A549 (cell line): Measurements from ENCODE around the gene CDR2. TPM values are rescaled to one million over a fixed set of nuclear protein-coding genes. Genes with fewer than 3 reads are reported as not detected.

Experiments used
- ATAC-seq, 2 experiments: fragments of 200-7000 bp in 1 of 2; fragments of >200 bp in 1 of 2; cut with Nextera tagmentation in 1 of 2; cut with Tn5 transposase in 1 of 2; 3 replicates each; pipeline versions ENCODE4 v1.8.0 to v1.9.1; 2018 to 2020; ENCODE audit warnings: mild to moderate bottlenecking in 1 of 2, moderate library complexity in 1 of 2
- CTCF ChIA-PET: fragments of 300-600 bp; sonication (Branson Sonifier 250); formaldehyde crosslinking; extraction: SDS; loops from one replicate; lab custom pipeline; 2021; ENCODE audit warnings: antibody characterized with exemption, inconsistent platforms; lab: Yijun Ruan, JAX
- POLR2A ChIA-PET: fragments of 350-600 bp; formaldehyde crosslinking; extraction: SDS; loops from one replicate; lab custom pipeline; 2021; ENCODE audit warnings: antibody characterized with exemption, inconsistent platforms; lab: Yijun Ruan, JAX
- DNase-seq, 2 experiments: peaks; one replicate each; pipeline versions ENCODE4 v3.0.0 to v3.0.0-alpha.2; 2011 to 2016; ENCODE audit warnings: low read depth in 1 of 2, low spot score in 1 of 2
- FAIRE-seq: peaks from 2 replicates; lab custom pipeline; 2011; peaks lifted over from hg19 to GRCh38; lab: Jason Lieb, UNC
- H3K27ac ChIP-seq, 2 experiments: fragments of >200 bp; sonication (Bioruptor Twin); formaldehyde crosslinking; 3 replicates each; pipeline ENCODE4 v1.5.1; 2016 to 2017
- H3K4me1 ChIP-seq: fragments of >200 bp; sonication (Bioruptor Twin); formaldehyde crosslinking; 3 replicates; pipeline ENCODE4 v1.6.1; 2016
- H3K4me2 ChIP-seq: fragments of >200 bp; sonication (Bioruptor Twin); formaldehyde crosslinking; 3 replicates; pipeline ENCODE4 v1.6.1; 2016
- H3K4me3 ChIP-seq: fragments of >200 bp; sonication (Bioruptor Twin); formaldehyde crosslinking; 3 replicates; pipeline ENCODE4 v1.5.1; 2016
- H3K9me3 ChIP-seq: fragments of >200 bp; sonication (Bioruptor Twin); formaldehyde crosslinking; 3 replicates; pipeline ENCODE4 v1.6.1; 2016
- BHLHE40 ChIP-seq: IDR thresholded peaks from 2 replicates; pipeline ENCODE4 v1.6.1; 2012; ENCODE audit warnings: low read depth, low read length, inconsistent platforms
- CBX8 ChIP-seq: fragments of 200-600 bp; sonication (generic); IDR thresholded peaks from 2 replicates; pipeline ENCODE4 v1.6.1; 2016
- CEBPB ChIP-seq, 2 experiments: fragments of >200 bp in 1 of 2; sonication (Bioruptor Twin) in 1 of 2; formaldehyde crosslinking in 1 of 2; IDR thresholded peaks; 2 replicates each; pipeline ENCODE4 v1.6.1; 2012 to 2016
- EHF ChIP-seq: fragments of 250-450 bp; sonication (Bioruptor Pico); IDR thresholded peaks from 2 replicates; pipeline ENCODE4 v1.5.0; 2020; ENCODE audit warnings: mild to moderate bottlenecking
- EHMT2 ChIP-seq: fragments of 200-600 bp; sonication (generic); IDR thresholded peaks from 2 replicates; pipeline ENCODE4 v1.6.1; 2016; ENCODE audit warnings: antibody characterized with exemption, low read depth, mild to moderate bottlenecking, moderate library complexity
- FOXS1 ChIP-seq: fragments of 250-450 bp; sonication (Bioruptor Pico); IDR thresholded peaks from 2 replicates; pipeline ENCODE4 v1.5.0; 2020; ENCODE audit warnings: mild to moderate bottlenecking, moderate library complexity
- HEYL ChIP-seq: fragments of 250-450 bp; sonication (Bioruptor Pico); IDR thresholded peaks from 2 replicates; pipeline ENCODE4 v1.8.0; 2021; ENCODE audit warnings: mild to moderate bottlenecking, moderate library complexity
- HOXA7 ChIP-seq: fragments of 250-450 bp; sonication (Bioruptor Pico); IDR thresholded peaks from 2 replicates; pipeline ENCODE4 v1.5.0; 2020; ENCODE audit warnings: mild to moderate bottlenecking, moderate library complexity
- HOXB13 ChIP-seq: fragments of 250-450 bp; sonication (Bioruptor Pico); IDR thresholded peaks from 2 replicates; pipeline ENCODE4 v1.5.0; 2020; ENCODE audit warnings: low read depth, mild to moderate bottlenecking, moderate library complexity
- HOXB5 ChIP-seq: fragments of 250-450 bp; sonication (Bioruptor Pico); IDR thresholded peaks from 2 replicates; pipeline ENCODE4 v1.5.0; 2020; ENCODE audit warnings: mild to moderate bottlenecking, moderate library complexity
- JUN ChIP-seq, 2 experiments: fragments of >200 bp; sonication (Bioruptor Twin); formaldehyde crosslinking; IDR thresholded peaks; 2 replicates in 1 of 2; 3 replicates in 1 of 2; pipeline ENCODE4 v1.6.1; 2016 to 2017
- KDM1A ChIP-seq: fragments of 200-600 bp; sonication (generic); IDR thresholded peaks from 2 replicates; pipeline ENCODE4 v1.6.1; 2016; ENCODE audit warnings: low read depth, mild to moderate bottlenecking
- KDM5A ChIP-seq: fragments of 200-600 bp; sonication (generic); IDR thresholded peaks from 2 replicates; pipeline ENCODE4 v1.6.1; 2016; ENCODE audit warnings: antibody characterized with exemption, mild to moderate bottlenecking
- MAFK ChIP-seq: fragments of 450-650 bp; IDR thresholded peaks from 2 replicates; pipeline ENCODE4 v1.6.1; 2014; ENCODE audit not compliant: partially characterized antibody
- MYC ChIP-seq: IDR thresholded peaks from 2 replicates; pipeline ENCODE4 v1.6.1; 2012; ENCODE audit warnings: mild to moderate bottlenecking, inconsistent platforms, low read length, improper control_type of control experiment, borderline replicate concordance
- NPAS2 ChIP-seq: fragments of 250-450 bp; sonication (Bioruptor Pico); IDR thresholded peaks from 2 replicates; pipeline ENCODE4 v1.8.0; 2022; ENCODE audit warnings: mild to moderate bottlenecking, moderate library complexity, borderline replicate concordance
- PBX3 ChIP-seq: IDR thresholded peaks from 2 replicates; pipeline ENCODE4 v1.6.1; 2012
- PHF8 ChIP-seq: fragments of 200-600 bp; sonication (generic); IDR thresholded peaks from 2 replicates; pipeline ENCODE4 v1.6.1; 2016; ENCODE audit warnings: low read depth, mild to moderate bottlenecking, antibody characterized with exemption, moderate library complexity, borderline replicate concordance
- POLR2AphosphoS2 ChIP-seq: conservative IDR thresholded peaks from 2 replicates; pipeline ENCODE4 v1.6.1; 2012; ENCODE audit warnings: low read length, improper control_type of control experiment, inconsistent platforms
- RARB ChIP-seq: fragments of 250-450 bp; sonication (Bioruptor Pico); IDR thresholded peaks from 2 replicates; pipeline ENCODE4 v1.8.0; 2021; ENCODE audit warnings: mild to moderate bottlenecking, moderate library complexity
- RCOR1 ChIP-seq: fragments of 150-350 bp; IDR thresholded peaks from 2 replicates; pipeline ENCODE4 v1.6.1; 2014; ENCODE audit warnings: antibody characterized with exemption, low read length, low read depth
- RFX5 ChIP-seq: fragments of 450-650 bp; IDR thresholded peaks from 2 replicates; pipeline ENCODE4 v1.7.1; 2014; ENCODE audit warnings: antibody characterized with exemption, mild to moderate bottlenecking, moderate library complexity
- RNF2 ChIP-seq: fragments of 200-600 bp; sonication (generic); IDR thresholded peaks from 2 replicates; pipeline ENCODE4 v1.6.1; 2016; ENCODE audit warnings: low read depth, mild to moderate bottlenecking, antibody characterized with exemption, moderate library complexity, borderline replicate concordance
- ZFP36 ChIP-seq: fragments of 450-650 bp; IDR thresholded peaks from 2 replicates; pipeline ENCODE4 v1.6.1; 2014; ENCODE audit warnings: borderline replicate concordance; ENCODE audit not compliant: partially characterized antibody
- ZSCAN20 ChIP-seq: fragments of 250-450 bp; sonication (Bioruptor Pico); IDR thresholded peaks from 2 replicates; pipeline ENCODE4 v1.8.0; 2022; ENCODE audit warnings: mild to moderate bottlenecking, moderate library complexity
- whole genome bisulfite sequencing: methylation state at CpG from one replicate; pipeline ENCODE4 v1.1.6; 2017; ENCODE audit errors: missing lambda C conversion rate; 5-methylcytosine and 5-hydroxymethylcytosine counted together
- polyA plus RNA-seq, 4 experiments: library from polyadenylated mRNA; depleted of rRNA in 3 of 4; stranded (reverse); fragments of >200 nt; fragmentation: RNase III in 1 of 4; extraction: RNeasy Plus Mini Kit Qiagen cat#74134 plus additional on column Dnase treatment in 1 of 4; gene quantifications; 2 replicates in 3 of 4; 3 replicates in 1 of 4; pipeline ENCODE4 v1.2.3, GENCODE V29; 2011 to 2017
- TF ChIP-seq, protein P1 (sequence below): IDR thresholded peaks from 2 replicates; pipeline ENCODE4 v1.6.1; 2012; ENCODE audit warnings: low read depth, borderline replicate concordance
- TF ChIP-seq, protein P2 (sequence below): IDR thresholded peaks from 2 replicates; pipeline ENCODE4 v1.6.1; 2012
- TF ChIP-seq, protein P3 (sequence below): fragments of 200-600 bp; sonication (generic); IDR thresholded peaks from 2 replicates; pipeline ENCODE4 v1.6.1; 2016; ENCODE audit warnings: antibody characterized with exemption, mild to moderate bottlenecking, moderate library complexity

CDR2 gene
- polyA plus RNA-seq, 2 of the 4 experiments (the other 2 are of a cell fraction) = 29.3 to 44.3 TPM

GRCh38 chr16:22327446-22327775 lies 47.0 kb downstream of the CDR2 start:
- no peak overlapping the region for H3K4me3 ChIP-seq
- H3K4me2 ChIP-seq = no peak overlapping the region
- no peak overlapping the region for H3K27ac ChIP-seq
- no peaks in the 10 kb centered on the region for H3K9me3 ChIP-seq
- ChIA-PET POLR2A (no interaction called here), CTCF (interaction anchor here (1.5 to 4.2 kb wide), 2 partner anchors 9 to 1170 kb away, joined by 3 to 14 read pairs; no protein-coding TSS in a partner anchor)
- no peak for ATAC-seq
- TF ChIP-seq HOXA7 (CRISPR knock-in tag) (no peak), RNF2 (no peak), RARB (CRISPR knock-in tag) (no peak)
- no peaks in the 10 kb centered on the region for H3K4me1 ChIP-seq
- no peak for FAIRE-seq
- DNase-seq = no peak
- WGBS = 93% methylated on average over 6 of the region's 6 CpGs

DNA sequence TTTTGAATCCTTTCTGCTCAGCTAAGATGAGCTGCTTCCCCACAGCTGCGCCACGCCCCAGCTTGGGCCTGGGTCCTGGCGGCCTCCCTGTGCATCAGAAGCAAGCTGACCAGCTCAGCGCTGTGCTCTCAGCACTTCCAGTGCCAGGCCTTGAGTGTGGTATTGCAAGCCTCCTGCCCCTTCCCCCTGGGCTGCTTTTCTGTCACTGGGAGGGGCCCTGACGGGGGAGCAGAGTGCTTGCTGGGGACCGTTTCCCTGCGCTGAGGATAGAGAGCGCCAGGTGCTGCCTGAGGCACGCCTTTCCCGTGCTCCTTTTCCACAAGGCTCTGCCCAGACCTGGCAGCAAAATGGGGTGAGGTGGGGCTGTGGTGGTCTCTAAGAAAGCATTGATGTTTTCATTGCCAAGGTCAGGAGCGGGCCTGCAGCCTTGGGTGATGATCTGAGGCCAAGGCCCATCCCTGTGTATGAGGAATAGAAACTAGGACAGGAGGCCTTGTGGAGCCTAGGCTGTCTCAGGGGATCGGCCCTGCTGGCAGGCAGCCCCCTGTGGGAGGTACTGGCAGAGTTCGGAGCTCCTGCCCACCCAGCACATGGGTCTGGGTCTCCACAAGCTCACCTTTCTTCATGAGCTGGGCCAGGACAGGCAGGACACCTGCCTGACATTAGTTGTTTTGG lies 47.5 kb downstream of the CDR2 start:
- WGBS = 93% methylated on average over 10 of the region's 13 CpGs
- Histone ChIP-seq H3K4me1 (no peaks in the 10 kb centered on the region), H3K27ac (no peak overlapping the region), H3K4me3 (no peak overlapping the region), H3K4me2 (no peak overlapping the region), H3K9me3 (no peaks in the 10 kb centered on the region)
- TF ChIP-seq NPAS2 (CRISPR knock-in tag) = no peak
- TF ChIP-seq RFX5 = no peak
- no peak for TF ChIP-seq HOXA7 (CRISPR knock-in tag)
- TF ChIP-seq, protein P1, sequence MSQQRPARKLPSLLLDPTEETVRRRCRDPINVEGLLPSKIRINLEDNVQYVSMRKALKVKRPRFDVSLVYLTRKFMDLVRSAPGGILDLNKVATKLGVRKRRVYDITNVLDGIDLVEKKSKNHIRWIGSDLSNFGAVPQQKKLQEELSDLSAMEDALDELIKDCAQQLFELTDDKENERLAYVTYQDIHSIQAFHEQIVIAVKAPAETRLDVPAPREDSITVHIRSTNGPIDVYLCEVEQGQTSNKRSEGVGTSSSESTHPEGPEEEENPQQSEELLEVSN = no peak
- no peak for TF ChIP-seq PHF8
- no peak for TF ChIP-seq EHMT2
- TF ChIP-seq CEBPB (IDR thresholded peaks at IDR 0.05) = no peak
- no peak for TF ChIP-seq HOXB13
- TF ChIP-seq MYC = no peak
- ATAC-seq = no peak
- CTCF ChIA-PET = interaction anchor here (1.5 to 9.8 kb wide), 3 partner anchors 8 to 1170 kb away, joined by 3 to 160 read pairs (median 14); partner anchors contain the start of gene POLR3E
- POLR2A ChIA-PET = no interaction called here
- no peak for FAIRE-seq
- DNase-seq = no peak

- H3K9me3 ChIP-seq = no peaks in the 10 kb centered on the region
- TF ChIP-seq RNF2 (no peak), HOXA7 (CRISPR knock-in tag) (no peak), ZSCAN20 (CRISPR knock-in tag) (no peak), BHLHE40 (no peak), ZFP36 (no peak), HOXB13 (no peak), EHF (no peak), KDM1A (no peak), KDM5A (no peak), FOXS1 (CRISPR knock-in tag) (no peak), CBX8 (no peak), RCOR1 (no peak), JUN (IDR thresholded peaks at IDR 0.05) (no peak), POLR2AphosphoS2 (no peak), PBX3 (no peak), HEYL (CRISPR knock-in tag) (no peak), HOXB5 (CRISPR knock-in tag) (no peak), MAFK (no peak)
- TF ChIP-seq, protein P2, sequence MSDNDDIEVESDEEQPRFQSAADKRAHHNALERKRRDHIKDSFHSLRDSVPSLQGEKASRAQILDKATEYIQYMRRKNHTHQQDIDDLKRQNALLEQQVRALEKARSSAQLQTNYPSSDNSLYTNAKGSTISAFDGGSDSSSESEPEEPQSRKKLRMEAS = no peak
- TF ChIP-seq, protein P3, sequence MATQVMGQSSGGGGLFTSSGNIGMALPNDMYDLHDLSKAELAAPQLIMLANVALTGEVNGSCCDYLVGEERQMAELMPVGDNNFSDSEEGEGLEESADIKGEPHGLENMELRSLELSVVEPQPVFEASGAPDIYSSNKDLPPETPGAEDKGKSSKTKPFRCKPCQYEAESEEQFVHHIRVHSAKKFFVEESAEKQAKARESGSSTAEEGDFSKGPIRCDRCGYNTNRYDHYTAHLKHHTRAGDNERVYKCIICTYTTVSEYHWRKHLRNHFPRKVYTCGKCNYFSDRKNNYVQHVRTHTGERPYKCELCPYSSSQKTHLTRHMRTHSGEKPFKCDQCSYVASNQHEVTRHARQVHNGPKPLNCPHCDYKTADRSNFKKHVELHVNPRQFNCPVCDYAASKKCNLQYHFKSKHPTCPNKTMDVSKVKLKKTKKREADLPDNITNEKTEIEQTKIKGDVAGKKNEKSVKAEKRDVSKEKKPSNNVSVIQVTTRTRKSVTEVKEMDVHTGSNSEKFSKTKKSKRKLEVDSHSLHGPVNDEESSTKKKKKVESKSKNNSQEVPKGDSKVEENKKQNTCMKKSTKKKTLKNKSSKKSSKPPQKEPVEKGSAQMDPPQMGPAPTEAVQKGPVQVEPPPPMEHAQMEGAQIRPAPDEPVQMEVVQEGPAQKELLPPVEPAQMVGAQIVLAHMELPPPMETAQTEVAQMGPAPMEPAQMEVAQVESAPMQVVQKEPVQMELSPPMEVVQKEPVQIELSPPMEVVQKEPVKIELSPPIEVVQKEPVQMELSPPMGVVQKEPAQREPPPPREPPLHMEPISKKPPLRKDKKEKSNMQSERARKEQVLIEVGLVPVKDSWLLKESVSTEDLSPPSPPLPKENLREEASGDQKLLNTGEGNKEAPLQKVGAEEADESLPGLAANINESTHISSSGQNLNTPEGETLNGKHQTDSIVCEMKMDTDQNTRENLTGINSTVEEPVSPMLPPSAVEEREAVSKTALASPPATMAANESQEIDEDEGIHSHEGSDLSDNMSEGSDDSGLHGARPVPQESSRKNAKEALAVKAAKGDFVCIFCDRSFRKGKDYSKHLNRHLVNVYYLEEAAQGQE = no peak
- ATAC-seq = no peak
- no peak overlapping the region for H3K27ac ChIP-seq
- ChIA-PET POLR2A (no interaction called here), CTCF (interaction anchor here (4.2 to 9.8 kb wide), 2 partner anchors 8 to 23 kb away, joined by 14 to 160 read pairs; partner anchors contain the start of gene POLR3E)
- no peak for DNase-seq
- H3K4me2 ChIP-seq = no peak overlapping the region
- no peak for FAIRE-seq
- H3K4me3 ChIP-seq = no peak overlapping the region
- H3K4me1 ChIP-seq = no peaks in the 10 kb centered on the region
- 83% methylated on average over 4 of the region's 4 CpGs for WGBS
These were observed 48.1 kb downstream of the CDR2 start for GRCh38 chr16:22326369-22326652.
